ENCODE data around the gene OPCML.

- TF ChIP-seq EZH2phosphoT487 (IDR thresholded peaks at IDR 0.05; ENCODE audit: unreplicated experiment) (no peak), CTCF (conservative IDR thresholded peaks at IDR 0.05; ENCODE audit: low read depth in 2 of 2) (no peak), REST (IDR thresholded peaks at IDR 0.05; ENCODE audit: unreplicated experiment) (no peak), EZH2 (IDR thresholded peaks at IDR 0.05; ENCODE audit: low read depth, unreplicated experiment) (no peak), POLR2AphosphoS5 (IDR thresholded peaks at IDR 0.05; ENCODE audit: low read depth) (no peak), CREB1 (CRISPR knock-in tag; IDR thresholded peaks at IDR 0.05; ENCODE audit: low read depth) (no peak), ZNF462 (CRISPR knock-in tag; IDR thresholded peaks at IDR 0.05) (no peak), JUNB (IDR thresholded peaks at IDR 0.05; ENCODE audit: unreplicated experiment) (no peak), NANOG (IDR thresholded peaks at IDR 0.05; ENCODE audit: borderline replicate concordance) (no peak), ZNF114 (CRISPR knock-in tag; IDR thresholded peaks at IDR 0.05) (no peak), STAT1 (IDR thresholded peaks at IDR 0.05; ENCODE audit: unreplicated experiment) (no peak), ZNF331 (CRISPR knock-in tag; IDR thresholded peaks at IDR 0.05; ENCODE audit: low read depth) (no peak)
- TF ChIP-seq, protein P1, sequence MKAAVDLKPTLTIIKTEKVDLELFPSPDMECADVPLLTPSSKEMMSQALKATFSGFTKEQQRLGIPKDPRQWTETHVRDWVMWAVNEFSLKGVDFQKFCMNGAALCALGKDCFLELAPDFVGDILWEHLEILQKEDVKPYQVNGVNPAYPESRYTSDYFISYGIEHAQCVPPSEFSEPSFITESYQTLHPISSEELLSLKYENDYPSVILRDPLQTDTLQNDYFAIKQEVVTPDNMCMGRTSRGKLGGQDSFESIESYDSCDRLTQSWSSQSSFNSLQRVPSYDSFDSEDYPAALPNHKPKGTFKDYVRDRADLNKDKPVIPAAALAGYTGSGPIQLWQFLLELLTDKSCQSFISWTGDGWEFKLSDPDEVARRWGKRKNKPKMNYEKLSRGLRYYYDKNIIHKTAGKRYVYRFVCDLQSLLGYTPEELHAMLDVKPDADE (IDR thresholded peaks at IDR 0.05) = no peak
Observed at GRCh38 chr11:132396318-132396717, 1136.0 kb downstream of the OPCML start.

Measured in GM23338 (cell line).